ENCODE data around the gene ARRB1. TPM values are rescaled to one million over a fixed set of nuclear protein-coding genes. Genes with fewer than 3 reads are reported as not detected.

ARRB1 gene
- total RNA-seq, 1 experiment from 2014 or later = 24.2 TPM

DNA sequence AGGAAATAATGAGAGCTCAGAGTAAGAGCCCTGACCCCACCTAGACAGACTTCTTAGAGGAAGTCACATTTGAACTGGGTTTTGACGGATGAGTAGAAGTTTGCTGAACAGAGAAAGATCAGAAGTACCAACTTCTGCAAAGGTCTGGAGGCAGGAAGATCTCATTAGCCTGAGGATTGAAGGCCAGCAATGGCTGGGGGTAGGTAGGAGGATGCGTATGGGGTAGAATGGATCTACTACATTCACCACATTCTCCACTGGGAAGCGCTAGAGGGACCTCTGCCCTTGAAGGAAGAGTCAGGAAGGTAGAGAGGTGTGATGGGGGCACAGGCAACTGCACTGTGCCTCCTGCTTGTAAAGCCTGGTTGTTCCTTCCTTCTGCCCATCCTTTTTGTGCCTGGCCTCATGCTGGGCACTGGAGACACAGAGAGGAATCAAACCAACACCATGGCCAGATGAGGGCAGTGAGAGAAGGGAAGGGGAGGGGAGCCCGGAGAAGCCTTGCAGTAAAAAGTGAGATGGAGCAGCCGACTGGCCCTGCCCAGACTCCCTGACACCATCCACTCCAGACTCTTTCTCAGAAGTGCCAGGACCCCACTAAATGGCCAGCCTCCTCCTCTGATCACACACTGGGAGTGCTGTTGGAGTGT lies 106.0 kb downstream of the ARRB1 start:
- Histone ChIP-seq H3K9ac (ENCODE audit: low read length) (no peak overlapping the region), H3K27ac (ENCODE audit: low read depth, low read length) (no peak overlapping the region), H3K4me1 (ENCODE audit: control insufficient read depth in 1 of 2, insufficient read depth in 2 of 2, low read length in 2 of 2) (peaks cover under 1 to 13% of the 10 kb centered on the region in 2 experiments; a peak in 3 of 4 replicates), H3K9me3 (ENCODE audit: control insufficient read depth in 1 of 2, insufficient read depth in 1 of 2, low read depth in 1 of 2, low read length in 2 of 2) (no peaks in the 10 kb centered on the region), H3K4me3 (replicated peaks in 1 of 2; ENCODE audit: low read depth in 1 of 2, low read length in 2 of 2) (no peak overlapping the region), H2AFZ (ENCODE audit: low read depth, low read length, poor library complexity, severe bottlenecking) (no peak overlapping the region), H3K27me3 (ENCODE audit: insufficient read depth, low read length) (no peaks in the 10 kb centered on the region), H4K20me1 (ENCODE audit: insufficient read depth) (no peaks in the 10 kb centered on the region), H3K79me2 (ENCODE audit: insufficient read depth, low read length) (no peaks in the 10 kb centered on the region), H3K9me2 (ENCODE audit: insufficient read depth) (no peaks in the 10 kb centered on the region), H3K4me2 (ENCODE audit: low read length) (no peak overlapping the region), H3K36me3 (ENCODE audit: control insufficient read depth in 1 of 2, insufficient read depth in 2 of 2, low read length in 2 of 2) (no peaks in the 10 kb centered on the region)
- ChIA-PET RAD21 (ENCODE audit: low non-redundant PET in 1 of 2, low total read pairs in 2 of 2, uncharacterized antibody in 2 of 2, unreplicated experiment in 2 of 2) (no interaction called here), POLR2A (no interaction called here), CTCF (interaction anchor here (0.9 to 7.1 kb wide), 6 partner anchors 41 to 222 kb away, joined by 3 to 160 read pairs (median 7); no protein-coding TSS in a partner anchor)
- intact Hi-C loops (cut with micrococcal nuclease) = no loop called here
- no peak for ATAC-seq
- DNase-seq (ENCODE audit: low read depth, low spot score) = no peak
- TF ChIP-seq, protein P1, sequence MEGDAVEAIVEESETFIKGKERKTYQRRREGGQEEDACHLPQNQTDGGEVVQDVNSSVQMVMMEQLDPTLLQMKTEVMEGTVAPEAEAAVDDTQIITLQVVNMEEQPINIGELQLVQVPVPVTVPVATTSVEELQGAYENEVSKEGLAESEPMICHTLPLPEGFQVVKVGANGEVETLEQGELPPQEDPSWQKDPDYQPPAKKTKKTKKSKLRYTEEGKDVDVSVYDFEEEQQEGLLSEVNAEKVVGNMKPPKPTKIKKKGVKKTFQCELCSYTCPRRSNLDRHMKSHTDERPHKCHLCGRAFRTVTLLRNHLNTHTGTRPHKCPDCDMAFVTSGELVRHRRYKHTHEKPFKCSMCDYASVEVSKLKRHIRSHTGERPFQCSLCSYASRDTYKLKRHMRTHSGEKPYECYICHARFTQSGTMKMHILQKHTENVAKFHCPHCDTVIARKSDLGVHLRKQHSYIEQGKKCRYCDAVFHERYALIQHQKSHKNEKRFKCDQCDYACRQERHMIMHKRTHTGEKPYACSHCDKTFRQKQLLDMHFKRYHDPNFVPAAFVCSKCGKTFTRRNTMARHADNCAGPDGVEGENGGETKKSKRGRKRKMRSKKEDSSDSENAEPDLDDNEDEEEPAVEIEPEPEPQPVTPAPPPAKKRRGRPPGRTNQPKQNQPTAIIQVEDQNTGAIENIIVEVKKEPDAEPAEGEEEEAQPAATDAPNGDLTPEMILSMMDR (IDR thresholded peaks at IDR 0.05 in 2 of 3, conservative IDR thresholded peaks at IDR 0.05 in 1 of 3; ENCODE audit: borderline replicate concordance in 1 of 3, insufficient read depth in 1 of 3, low read depth in 2 of 3, low read length in 2 of 3) = peak in 2 of 3 experiments; percentile 30; a peak in 2 of 6 replicates
- no peak for TF ChIP-seq POLR2A (IDR thresholded peaks at IDR 0.05; ENCODE audit: borderline replicate concordance, extremely low read depth, insufficient read depth, insufficient read length)
- BruUV-seq (replicated peaks) = no TSS peak

DNA sequence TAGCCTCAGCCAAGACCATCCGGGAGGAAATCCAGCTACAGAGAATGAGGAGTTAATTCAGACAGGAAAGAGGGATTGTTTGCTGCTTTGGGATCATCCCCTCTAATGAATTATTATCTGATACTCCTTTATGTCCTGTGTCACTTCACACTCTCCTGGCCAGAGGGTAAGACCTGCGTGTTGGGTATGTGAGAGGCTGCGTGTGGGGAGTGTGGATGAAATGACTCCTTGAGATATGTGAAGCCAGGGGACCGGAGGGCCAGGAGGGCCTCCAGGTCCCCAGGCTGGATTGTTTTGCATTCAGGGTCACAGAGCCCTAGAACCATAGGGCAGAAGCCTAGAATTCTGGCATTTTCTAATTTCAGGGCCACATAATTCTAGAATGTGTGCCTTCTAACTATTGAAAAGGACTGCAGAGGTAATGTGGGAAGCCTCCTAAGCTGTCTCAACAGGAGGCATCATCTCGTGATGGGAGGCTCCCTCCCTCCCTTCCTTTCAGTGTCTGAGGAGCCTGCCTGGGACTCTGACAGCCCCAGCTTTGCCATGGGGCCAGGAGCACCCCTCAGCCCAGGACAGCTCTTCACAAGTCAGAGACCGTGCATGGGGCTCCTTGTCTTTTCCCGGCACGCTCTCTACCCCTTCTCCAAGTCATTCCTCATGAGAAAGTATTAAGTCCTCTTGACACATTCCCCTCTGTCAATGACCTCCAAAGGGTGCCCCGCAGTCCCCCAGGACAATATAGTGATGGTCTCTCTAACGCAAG lies 107.2 kb downstream of the ARRB1 start:
- POLR2A ChIA-PET = no interaction called here

More for the DNA sequence above, 107.2 kb downstream of the ARRB1 start:
- Histone ChIP-seq H4K20me1 (ENCODE audit: insufficient read depth) (no peaks in the 10 kb centered on the region), H2AFZ (ENCODE audit: low read depth, low read length, poor library complexity, severe bottlenecking) (no peak overlapping the region), H3K36me3 (ENCODE audit: control insufficient read depth in 1 of 2, insufficient read depth in 2 of 2, low read length in 2 of 2) (no peaks in the 10 kb centered on the region), H3K9ac (ENCODE audit: low read length) (no peak overlapping the region), H3K4me3 (replicated peaks in 1 of 2; ENCODE audit: low read depth in 1 of 2, low read length in 2 of 2) (no peak overlapping the region), H3K4me2 (ENCODE audit: low read length) (no peak overlapping the region), H3K4me1 (ENCODE audit: control insufficient read depth in 1 of 2, insufficient read depth in 2 of 2, low read length in 2 of 2) (peaks cover 6 to 18% of the 10 kb centered on the region in 2 experiments; a peak in 3 of 4 replicates), H3K9me2 (ENCODE audit: insufficient read depth) (no peaks in the 10 kb centered on the region), H3K9me3 (ENCODE audit: control insufficient read depth in 1 of 2, insufficient read depth in 1 of 2, low read depth in 1 of 2, low read length in 2 of 2) (no peaks in the 10 kb centered on the region), H3K79me2 (ENCODE audit: insufficient read depth, low read length) (no peaks in the 10 kb centered on the region), H3K27me3 (ENCODE audit: insufficient read depth, low read length) (no peaks in the 10 kb centered on the region), H3K27ac (ENCODE audit: low read depth, low read length) (no peak overlapping the region)
- no TSS peak for BruUV-seq (replicated peaks)
- intact Hi-C loops (cut with micrococcal nuclease) = no loop called here
- ChIA-PET RAD21 (ENCODE audit: low non-redundant PET in 1 of 2, low total read pairs in 2 of 2, uncharacterized antibody in 2 of 2, unreplicated experiment in 2 of 2) (no interaction called here), CTCF (interaction anchor here (0.9 to 1.8 kb wide), 5 partner anchors 39 to 542 kb away, joined by 3 to 9 read pairs (median 3); no protein-coding TSS in a partner anchor)
- ATAC-seq = no peak
- TF ChIP-seq SP1 (IDR thresholded peaks at IDR 0.05; ENCODE audit: low read depth) (no peak), POLR2A (IDR thresholded peaks at IDR 0.05; ENCODE audit: borderline replicate concordance, extremely low read depth, insufficient read depth, insufficient read length) (no peak)
- no peak for DNase-seq (ENCODE audit: low read depth, low spot score)
